HTR-8/SVneo (cell line): ENCODE data around the gene SLC26A3.

Experiments
- DNase-seq: peaks from one replicate; pipeline ENCODE4 v3.0.0; 2011; ENCODE audit warnings: low spot score, mixed read lengths; ENCODE audit not compliant: insufficient read length
- FAIRE-seq: peaks from 2 replicates; lab custom pipeline; 2011; peaks lifted over from hg19 to GRCh38; lab: Jason Lieb, UNC

SLC26A3 gene

GRCh38 chr7:107758667-107759066, 44.4 kb downstream of the SLC26A3 start:
- FAIRE-seq (no peak), DNase-seq (no peak)

GRCh38 chr7:107754642-107755041, 48.4 kb downstream of the SLC26A3 start:
- FAIRE-seq (no peak), DNase-seq (no peak)

GRCh38 chr7:107751113-107751512, 51.9 kb downstream of the SLC26A3 start:
- FAIRE-seq (no peak), DNase-seq (no peak)

GRCh38 chr7:107746006-107746405, 57.0 kb downstream of the SLC26A3 start:
- FAIRE-seq (no peak), DNase-seq (no peak)

DNA sequence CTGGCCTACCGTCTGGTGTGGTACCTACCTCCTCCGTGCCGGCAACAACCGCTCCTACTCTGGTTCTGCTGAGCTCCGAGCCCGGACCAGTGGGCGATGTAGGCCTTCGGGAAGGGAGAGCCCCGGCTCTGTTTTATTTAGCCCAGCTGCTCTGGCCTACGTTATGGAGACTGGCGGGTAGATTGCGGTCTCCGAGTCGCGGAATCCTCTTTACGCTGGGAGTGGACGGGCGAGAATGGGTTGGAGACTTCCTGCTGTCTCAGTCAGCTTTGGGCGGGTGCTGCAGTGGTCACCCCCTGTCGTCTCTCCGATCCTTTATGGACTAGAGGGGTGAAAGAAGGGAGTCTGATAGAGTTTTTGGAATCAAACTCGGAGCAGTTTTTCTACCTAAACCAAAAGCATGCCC, 58.7 kb downstream of the SLC26A3 start:
- no peak for FAIRE-seq
- peak; percentile 8 for DNase-seq

- FAIRE-seq (peak; percentile 23), DNase-seq (peak; percentile 83)
Measured at GRCh38 chr7:107743567-107744344, 59.3 kb downstream of the SLC26A3 start, which contains the start of gene CBLL1. CBLL1 (plus strand) TSS chr7:107744142; CDS start chr7:107744164, 22 bp downstream.

DNA sequence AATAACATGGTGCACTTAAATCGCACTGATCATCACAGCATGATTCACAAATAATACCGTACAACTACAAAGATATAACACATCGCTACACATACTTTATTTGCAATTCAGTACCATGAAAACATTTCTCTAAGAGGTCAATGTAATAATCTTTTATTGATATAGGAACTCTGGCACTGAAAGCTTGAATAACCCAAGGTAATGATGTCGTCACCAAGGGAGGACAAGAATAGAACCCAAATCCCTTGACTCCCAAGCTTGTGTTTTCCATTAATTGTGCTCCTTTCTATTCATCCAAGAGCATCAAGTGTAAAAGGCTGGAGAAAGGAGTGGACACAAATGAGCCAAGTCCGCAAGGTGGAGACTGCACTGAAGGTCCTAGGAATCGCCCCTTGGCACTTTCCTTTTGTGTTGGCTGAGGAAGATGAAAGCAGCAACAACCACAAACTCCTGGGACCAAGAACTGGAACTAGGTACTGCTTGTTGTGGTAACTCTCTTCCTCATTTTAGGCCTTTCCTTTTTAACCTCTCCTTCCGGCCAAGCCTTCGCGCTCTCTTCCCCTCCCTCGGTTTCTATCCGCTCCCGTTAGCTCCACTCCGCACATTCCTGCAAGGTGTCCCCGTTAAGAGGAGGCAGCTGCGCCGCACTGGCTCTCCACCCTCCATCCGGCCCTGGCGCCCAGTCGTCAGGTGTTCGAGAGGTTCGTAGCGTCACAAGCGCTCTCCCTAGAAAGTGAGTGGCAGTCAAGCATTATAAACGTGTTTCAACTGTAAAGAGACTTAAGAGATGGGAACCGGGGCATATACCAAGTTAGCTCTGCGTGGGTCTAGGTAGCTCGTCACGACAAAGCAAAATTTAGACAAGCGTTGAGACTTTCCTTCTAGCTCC, 60.1 kb downstream of the SLC26A3 start:
- FAIRE-seq (no peak), DNase-seq (no peak)

DNA sequence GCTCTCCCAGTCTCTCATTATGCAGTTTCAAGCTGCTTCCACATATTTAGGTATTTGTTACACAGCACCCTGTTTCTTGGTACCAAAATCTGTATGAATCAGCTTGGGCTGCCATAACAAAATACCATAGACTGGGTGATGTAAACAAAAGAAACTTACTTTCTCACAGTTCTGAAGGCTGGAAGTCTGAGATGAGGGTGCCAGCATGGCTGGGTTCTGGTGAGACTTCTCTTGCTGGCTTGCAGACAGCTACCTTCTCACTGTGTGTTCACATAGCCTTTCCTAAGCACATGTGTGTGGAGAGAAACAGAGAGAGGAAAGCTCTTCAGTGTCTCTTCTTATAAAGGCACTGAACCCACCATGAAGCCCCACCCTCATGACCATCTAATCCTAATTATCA, 74.7 kb downstream of the SLC26A3 start:
- DNase-seq = no peak
- FAIRE-seq = no peak

DNA sequence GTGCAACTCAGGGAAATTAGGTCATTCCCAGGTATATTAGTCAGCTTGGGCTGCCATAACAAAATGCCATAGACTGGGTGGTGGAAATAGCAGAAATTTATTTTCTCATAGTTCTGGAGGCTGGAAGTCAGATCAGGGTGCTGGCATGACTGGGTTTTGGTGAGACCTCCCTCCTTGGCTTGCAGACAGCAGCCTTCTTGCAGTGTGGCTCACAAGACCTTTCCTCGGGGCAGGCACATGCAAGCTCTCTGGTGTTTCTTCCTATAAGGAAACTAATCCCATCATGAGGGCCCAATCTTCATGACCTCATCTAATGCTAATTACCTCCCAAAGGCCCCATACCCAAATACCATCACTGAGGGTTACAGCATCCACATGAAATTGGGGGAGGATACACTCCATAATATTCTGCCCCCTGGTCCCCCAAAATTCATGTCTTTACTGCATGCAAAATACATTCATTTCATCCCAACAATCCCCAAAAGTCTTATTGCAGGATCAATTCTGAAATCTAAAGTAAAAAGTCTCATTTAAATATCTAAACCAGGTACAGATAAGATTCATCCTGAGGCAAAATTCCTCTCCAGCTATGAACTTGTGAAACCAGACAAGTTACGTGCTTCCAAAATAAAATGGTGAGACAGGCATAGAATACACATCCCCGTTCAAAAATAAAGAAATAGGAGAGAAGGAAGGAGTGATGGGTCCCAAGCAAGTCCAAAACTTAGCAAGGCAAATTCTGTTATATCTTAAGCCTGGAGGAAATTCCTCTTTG, 76.5 kb downstream of the SLC26A3 start:
- FAIRE-seq = no peak
- DNase-seq = no peak

- DNase-seq = peak; percentile 30
- no peak for FAIRE-seq
Measured at GRCh38 chr7:107725138-107725740, 77.8 kb downstream of the SLC26A3 start.

- DNase-seq (no peak), FAIRE-seq (no peak)
Measured at GRCh38 chr7:107723255-107723654, 79.8 kb downstream of the SLC26A3 start.

DNA sequence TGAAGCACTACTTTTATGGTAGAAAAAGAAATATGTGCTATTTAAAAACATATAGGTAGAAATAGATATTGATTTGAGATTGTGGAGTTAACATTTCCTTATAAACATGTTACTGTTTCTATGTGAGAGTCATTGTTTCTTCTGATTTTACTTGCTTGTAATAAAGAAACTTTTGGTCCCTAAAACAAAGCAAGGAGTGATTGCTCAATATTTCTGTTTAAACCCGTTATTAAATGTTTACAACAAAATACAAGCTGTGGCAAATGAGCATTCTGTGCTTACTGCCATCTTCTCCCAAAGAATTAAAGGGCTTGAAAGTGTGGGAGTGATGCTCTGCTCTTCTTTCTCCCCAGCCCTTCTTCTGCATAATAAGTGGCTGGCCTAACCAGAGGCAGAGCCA, 81.7 kb downstream of the SLC26A3 start:
- no peak for DNase-seq
- FAIRE-seq = no peak

DNA sequence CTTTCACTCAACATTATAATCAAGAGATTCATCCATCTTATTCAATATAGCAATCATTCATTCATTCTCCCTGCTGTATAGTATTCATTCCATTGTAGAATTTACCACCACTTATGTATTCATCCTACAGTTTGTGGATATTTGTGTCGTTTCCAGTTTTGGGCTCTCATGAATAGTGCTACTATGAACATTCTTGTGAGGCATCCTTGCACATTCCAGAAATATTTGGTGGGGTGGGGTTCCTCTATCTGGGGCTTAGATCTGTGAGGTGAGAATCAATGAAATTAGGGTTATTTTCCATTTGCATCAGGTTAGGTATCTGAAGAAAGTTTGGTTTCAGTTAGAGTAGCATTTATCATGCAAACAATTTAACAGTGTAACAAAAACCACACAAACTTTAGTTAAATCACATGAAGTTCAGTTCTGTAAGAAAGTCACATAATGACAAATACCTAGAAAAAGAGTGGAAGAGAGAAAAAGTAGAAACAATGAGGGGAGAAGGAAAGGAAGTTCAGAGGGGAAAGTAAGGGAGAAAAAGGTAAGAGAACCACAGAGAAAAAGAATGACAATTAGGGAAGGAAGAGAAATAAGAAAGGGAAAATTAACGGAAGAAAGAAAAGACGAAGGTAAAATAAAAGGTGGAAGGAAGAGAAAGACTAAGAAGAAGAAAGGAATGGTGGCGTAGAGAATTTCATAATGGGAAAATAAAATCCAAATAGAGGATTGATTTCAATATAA, 84.4 kb downstream of the SLC26A3 start:
- FAIRE-seq = no peak
- DNase-seq = no peak

DNA sequence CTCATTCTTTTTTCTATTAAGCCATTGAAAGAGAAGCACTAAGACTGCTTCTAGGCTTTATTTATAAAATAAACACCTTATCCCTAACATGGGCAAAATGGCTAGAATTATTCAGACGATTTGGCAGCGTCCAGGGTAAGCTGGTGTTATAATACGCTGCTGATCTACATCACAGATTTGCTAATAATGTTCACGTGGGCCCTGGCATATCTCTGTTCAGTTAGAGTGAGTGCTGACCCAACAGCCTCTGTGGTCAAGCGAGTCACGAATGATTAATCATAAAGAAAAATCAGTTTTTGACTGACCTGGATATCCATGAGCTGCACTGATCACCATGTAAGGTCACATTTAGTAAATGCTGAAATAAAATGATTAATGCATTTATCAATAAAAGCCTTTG, 87.5 kb downstream of the SLC26A3 start:
- DNase-seq = no peak

More for the DNA sequence above, 87.5 kb downstream of the SLC26A3 start:
- FAIRE-seq = no peak
